SK-N-SH treated with all-trans-retinoic acid at 6 μM for 48 hours (cell line): ENCODE results near the gene ARL15.

Experiments used
- ATAC-seq: fragments of 200-7000 bp; cut with Tn5 transposase; 3 replicates; pipeline ENCODE4 v1.9.1; 2020; ENCODE audit warnings: mild to moderate bottlenecking, moderate library complexity
- ARNTL ChIP-seq: fragments of 450-650 bp; formaldehyde crosslinking; IDR thresholded peaks from 2 replicates; pipeline ENCODE4 v1.5.0; 2020; ENCODE audit warnings: low read depth, mild to moderate bottlenecking, moderate library complexity, borderline replicate concordance
- BACH2 ChIP-seq: fragments of 250-450 bp; sonication (Bioruptor Pico); IDR thresholded peaks from 2 replicates; pipeline ENCODE4 v1.9.0; 2021; ENCODE audit warnings: mild to moderate bottlenecking, borderline replicate concordance
- CSDC2 ChIP-seq: fragments of 250-450 bp; sonication (Bioruptor Pico); IDR thresholded peaks from 2 replicates; pipeline ENCODE4 v1.5.0; 2020; ENCODE audit warnings: mild to moderate bottlenecking, moderate library complexity
- CSRNP3 ChIP-seq: fragments of 250-450 bp; sonication (Bioruptor Pico); IDR thresholded peaks from 2 replicates; pipeline ENCODE4 v1.5.1; 2021; ENCODE audit warnings: mild to moderate bottlenecking, moderate library complexity
- ESRRG ChIP-seq: fragments of 250-450 bp; sonication (Bioruptor Pico); IDR thresholded peaks from 2 replicates; pipeline ENCODE4 v1.6.1; 2021; ENCODE audit warnings: mild to moderate bottlenecking
- GLIS3 ChIP-seq: fragments of 250-450 bp; sonication (Bioruptor Pico); IDR thresholded peaks from 2 replicates; pipeline ENCODE4 v1.5.0; 2020; ENCODE audit warnings: mild to moderate bottlenecking, moderate library complexity
- ISL1 ChIP-seq: fragments of 250-450 bp; sonication (Bioruptor Pico); IDR thresholded peaks from 2 replicates; pipeline ENCODE4 v2.1.2; 2022; ENCODE audit warnings: mild to moderate bottlenecking, moderate library complexity
- OSR1 ChIP-seq: fragments of 250-450 bp; sonication (Bioruptor Pico); IDR thresholded peaks from 2 replicates; pipeline ENCODE4 v1.8.0; 2022; ENCODE audit warnings: moderate library complexity, mild to moderate bottlenecking, inconsistent platforms
- PATZ1 ChIP-seq: fragments of 250-450 bp; sonication (Bioruptor Pico); IDR thresholded peaks from 2 replicates; pipeline ENCODE4 v1.8.0; 2020; ENCODE audit warnings: mild to moderate bottlenecking, moderate library complexity, borderline replicate concordance
- PPARA ChIP-seq: fragments of 250-450 bp; sonication (Bioruptor Pico); IDR thresholded peaks from 2 replicates; pipeline ENCODE4 v1.5.0; 2020; ENCODE audit warnings: mild to moderate bottlenecking, borderline replicate concordance
- RARB ChIP-seq: fragments of 250-450 bp; sonication (Bioruptor Pico); IDR thresholded peaks from 2 replicates; pipeline ENCODE4 v1.8.0; 2021; ENCODE audit warnings: mild to moderate bottlenecking, moderate library complexity
- SNAI2 ChIP-seq: fragments of 250-450 bp; sonication (Bioruptor Pico); IDR thresholded peaks from 2 replicates; pipeline ENCODE4 v1.5.0; 2020; ENCODE audit warnings: mild to moderate bottlenecking, moderate library complexity
- TCF4 ChIP-seq: fragments of 250-450 bp; sonication (Bioruptor Pico); IDR thresholded peaks from 2 replicates; pipeline ENCODE4 v1.8.0; 2021; ENCODE audit warnings: mild to moderate bottlenecking, moderate library complexity, borderline replicate concordance
- TOX ChIP-seq: fragments of 250-450 bp; sonication (Bioruptor Pico); IDR thresholded peaks from 2 replicates; pipeline ENCODE4 v1.8.0; 2021; ENCODE audit warnings: mild to moderate bottlenecking, moderate library complexity, borderline replicate concordance
- ZFP30 ChIP-seq: fragments of 450-650 bp; formaldehyde crosslinking; IDR thresholded peaks from 2 replicates; pipeline ENCODE4 v1.5.0; 2022; ENCODE audit warnings: mild to moderate bottlenecking, moderate library complexity
- ZNF565 ChIP-seq: fragments of 450-650 bp; formaldehyde crosslinking; conservative IDR thresholded peaks from 2 replicates; pipeline ENCODE4 v1.5.0; 2020; ENCODE audit warnings: low read depth, mild to moderate bottlenecking, moderate library complexity
- ZNF70 ChIP-seq: fragments of 450-650 bp; formaldehyde crosslinking; IDR thresholded peaks from 2 replicates; pipeline ENCODE4 v1.5.0; 2020; ENCODE audit warnings: mild to moderate bottlenecking, moderate library complexity
- ZNF8 ChIP-seq: fragments of 450-650 bp; formaldehyde crosslinking; IDR thresholded peaks from 2 replicates; pipeline ENCODE4 v1.5.0; 2020; ENCODE audit warnings: mild to moderate bottlenecking, moderate library complexity
- TF ChIP-seq, protein P1 (sequence below): fragments of 250-450 bp; sonication (Bioruptor Pico); IDR thresholded peaks from 2 replicates; pipeline ENCODE4 v1.5.0; 2020; ENCODE audit warnings: mild to moderate bottlenecking, moderate library complexity
- TF ChIP-seq, protein P2 (sequence below): fragments of 250-450 bp; sonication (Bioruptor Pico); IDR thresholded peaks from 2 replicates; pipeline ENCODE4 v1.8.0; 2021; ENCODE audit warnings: low read depth, mild to moderate bottlenecking, moderate library complexity, borderline replicate concordance

The ARL15 gene

DNA sequence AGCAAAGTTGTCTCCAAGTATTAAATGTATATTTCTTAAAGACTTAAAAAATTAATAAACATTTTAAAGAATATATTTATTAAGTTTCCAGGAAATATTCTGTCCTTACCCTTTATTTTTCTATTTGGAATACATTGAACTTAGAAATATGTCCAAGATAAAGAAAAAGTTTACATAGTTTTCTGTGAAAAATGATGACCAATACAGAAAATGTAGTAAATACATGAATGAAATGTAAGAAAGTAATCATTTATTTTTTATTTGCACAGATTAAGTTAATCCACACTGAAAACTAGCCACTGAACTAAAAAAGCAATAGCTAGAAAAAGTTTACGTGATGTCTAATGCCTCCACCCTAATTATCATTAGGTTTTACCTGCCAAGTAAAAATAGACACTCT is 273.2 kb downstream of the ARL15 start:
- no peak for TF ChIP-seq ISL1
- TF ChIP-seq, protein P1, sequence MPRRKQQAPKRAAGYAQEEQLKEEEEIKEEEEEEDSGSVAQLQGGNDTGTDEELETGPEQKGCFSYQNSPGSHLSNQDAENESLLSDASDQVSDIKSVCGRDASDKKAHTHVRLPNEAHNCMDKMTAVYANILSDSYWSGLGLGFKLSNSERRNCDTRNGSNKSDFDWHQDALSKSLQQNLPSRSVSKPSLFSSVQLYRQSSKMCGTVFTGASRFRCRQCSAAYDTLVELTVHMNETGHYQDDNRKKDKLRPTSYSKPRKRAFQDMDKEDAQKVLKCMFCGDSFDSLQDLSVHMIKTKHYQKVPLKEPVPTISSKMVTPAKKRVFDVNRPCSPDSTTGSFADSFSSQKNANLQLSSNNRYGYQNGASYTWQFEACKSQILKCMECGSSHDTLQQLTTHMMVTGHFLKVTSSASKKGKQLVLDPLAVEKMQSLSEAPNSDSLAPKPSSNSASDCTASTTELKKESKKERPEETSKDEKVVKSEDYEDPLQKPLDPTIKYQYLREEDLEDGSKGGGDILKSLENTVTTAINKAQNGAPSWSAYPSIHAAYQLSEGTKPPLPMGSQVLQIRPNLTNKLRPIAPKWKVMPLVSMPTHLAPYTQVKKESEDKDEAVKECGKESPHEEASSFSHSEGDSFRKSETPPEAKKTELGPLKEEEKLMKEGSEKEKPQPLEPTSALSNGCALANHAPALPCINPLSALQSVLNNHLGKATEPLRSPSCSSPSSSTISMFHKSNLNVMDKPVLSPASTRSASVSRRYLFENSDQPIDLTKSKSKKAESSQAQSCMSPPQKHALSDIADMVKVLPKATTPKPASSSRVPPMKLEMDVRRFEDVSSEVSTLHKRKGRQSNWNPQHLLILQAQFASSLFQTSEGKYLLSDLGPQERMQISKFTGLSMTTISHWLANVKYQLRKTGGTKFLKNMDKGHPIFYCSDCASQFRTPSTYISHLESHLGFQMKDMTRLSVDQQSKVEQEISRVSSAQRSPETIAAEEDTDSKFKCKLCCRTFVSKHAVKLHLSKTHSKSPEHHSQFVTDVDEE (CRISPR knock-in tag), result no peak
- TF ChIP-seq, protein P2, sequence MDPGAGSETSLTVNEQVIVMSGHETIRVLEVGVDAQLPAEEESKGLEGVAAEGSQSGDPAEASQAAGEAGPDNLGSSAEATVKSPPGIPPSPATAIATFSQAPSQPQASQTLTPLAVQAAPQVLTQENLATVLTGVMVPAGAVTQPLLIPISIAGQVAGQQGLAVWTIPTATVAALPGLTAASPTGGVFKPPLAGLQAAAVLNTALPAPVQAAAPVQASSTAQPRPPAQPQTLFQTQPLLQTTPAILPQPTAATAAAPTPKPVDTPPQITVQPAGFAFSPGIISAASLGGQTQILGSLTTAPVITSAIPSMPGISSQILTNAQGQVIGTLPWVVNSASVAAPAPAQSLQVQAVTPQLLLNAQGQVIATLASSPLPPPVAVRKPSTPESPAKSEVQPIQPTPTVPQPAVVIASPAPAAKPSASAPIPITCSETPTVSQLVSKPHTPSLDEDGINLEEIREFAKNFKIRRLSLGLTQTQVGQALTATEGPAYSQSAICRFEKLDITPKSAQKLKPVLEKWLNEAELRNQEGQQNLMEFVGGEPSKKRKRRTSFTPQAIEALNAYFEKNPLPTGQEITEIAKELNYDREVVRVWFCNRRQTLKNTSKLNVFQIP (CRISPR knock-in tag), result no peak
- TF ChIP-seq CSDC2 (CRISPR knock-in tag), result no peak
- no peak for TF ChIP-seq TCF4 (CRISPR knock-in tag)
- no peak for TF ChIP-seq CSRNP3 (CRISPR knock-in tag)
- no peak for TF ChIP-seq ZFP30 (CRISPR knock-in tag)
- TF ChIP-seq TOX (CRISPR knock-in tag), result no peak
- no peak for TF ChIP-seq ARNTL (CRISPR knock-in tag)
- no peak for TF ChIP-seq ZNF70
- TF ChIP-seq RARB (CRISPR knock-in tag), result no peak
- no peak for ATAC-seq

DNA sequence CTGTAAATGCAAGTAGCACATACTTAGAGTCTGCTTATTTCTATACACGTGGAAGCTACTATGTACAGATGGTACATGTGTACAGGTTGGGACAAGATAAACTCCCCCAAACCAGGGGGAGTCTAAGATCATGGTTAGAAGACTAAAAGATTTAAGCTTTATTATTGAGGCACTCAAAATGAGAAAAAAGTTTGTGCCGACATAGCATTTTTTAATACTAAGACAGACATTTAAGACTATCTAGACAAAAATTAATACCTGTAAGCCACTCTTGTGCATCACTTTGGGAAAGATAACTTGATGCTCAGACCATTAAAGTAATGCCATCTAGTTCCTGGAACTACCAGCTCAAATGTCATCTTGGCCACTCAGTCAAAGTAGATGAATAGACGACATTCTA is 279.4 kb downstream of the ARL15 start:
- no peak for TF ChIP-seq CSDC2 (CRISPR knock-in tag)
- TF ChIP-seq ZNF565 (CRISPR knock-in tag), result no peak
- no peak for TF ChIP-seq CSRNP3 (CRISPR knock-in tag)
- TF ChIP-seq, protein P1 (CRISPR knock-in tag), result no peak
- no peak for TF ChIP-seq ZNF8
- no peak for TF ChIP-seq TCF4 (CRISPR knock-in tag)
- TF ChIP-seq RARB (CRISPR knock-in tag), result no peak
- no peak for TF ChIP-seq GLIS3 (CRISPR knock-in tag)
- TF ChIP-seq ZFP30 (CRISPR knock-in tag), result no peak
- TF ChIP-seq, all 23 proteins: peak for 0

GRCh38 chr5:54024466-54024865 is 285.9 kb downstream of the ARL15 start:
- no peak for ATAC-seq
- TF ChIP-seq BACH2 (no peak), ISL1 (no peak), PPARA (no peak), ESRRG (CRISPR knock-in tag) (no peak), CSDC2 (CRISPR knock-in tag) (no peak), OSR1 (CRISPR knock-in tag) (no peak), PATZ1 (CRISPR knock-in tag) (no peak), ZFP30 (CRISPR knock-in tag) (no peak), SNAI2 (CRISPR knock-in tag) (no peak), TCF4 (CRISPR knock-in tag) (no peak), ZNF565 (CRISPR knock-in tag) (no peak)
- TF ChIP-seq, protein P2 (CRISPR knock-in tag), result no peak

More for the DNA sequence above, 279.4 kb downstream of the ARL15 start:
- ATAC-seq, result no peak
